HG03175 (cell line): Measurements from ENCODE around the gene GNG2.

Source experiments
- ATAC-seq: cut with Tn5 transposase; IDR thresholded peaks from one replicate; pipeline ENCODE4 v1.9.1; 2021; ENCODE audit warnings: mild to moderate bottlenecking, moderate library complexity; ENCODE audit not compliant: unreplicated experiment

GNG2 gene

DNA sequence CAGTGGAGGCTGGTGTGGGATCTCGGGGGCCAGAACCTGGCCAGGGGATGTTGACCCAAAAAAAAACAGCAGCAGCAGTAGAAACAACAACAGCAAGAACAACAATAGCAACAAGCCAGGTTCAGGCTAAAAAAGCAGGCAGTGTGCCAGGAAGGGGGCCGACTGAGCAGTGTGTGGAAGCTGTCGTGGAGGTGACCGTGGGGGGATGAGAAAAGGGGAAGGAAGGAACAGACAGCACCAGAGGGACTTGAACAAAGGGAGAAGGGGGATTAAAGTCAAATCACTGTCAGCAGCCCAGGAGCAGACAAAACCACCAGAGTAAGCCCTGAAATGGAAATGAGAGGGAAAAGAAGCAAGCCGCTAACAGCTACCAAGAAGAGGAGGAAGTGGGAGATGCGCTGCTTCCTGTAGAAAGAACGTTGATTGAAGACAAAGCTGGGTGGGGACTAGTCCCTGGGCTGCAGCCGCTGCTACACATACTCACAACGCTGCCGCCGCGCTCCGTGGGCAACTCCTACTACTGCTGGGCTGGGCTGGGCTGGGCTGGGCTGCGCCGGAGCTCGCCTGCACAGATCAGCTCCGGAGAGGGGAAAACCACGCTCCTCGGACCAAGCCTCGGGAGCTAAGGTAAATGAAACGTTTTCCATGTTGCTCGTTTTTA, at the start of gene GNG2:
GNG2 (plus strand) TSS at position 449 of the 661 bp plus-strand sequence. CDS start 90,067 bp downstream, outside the sequence.
- ATAC-seq, result peak; percentile 87

DNA sequence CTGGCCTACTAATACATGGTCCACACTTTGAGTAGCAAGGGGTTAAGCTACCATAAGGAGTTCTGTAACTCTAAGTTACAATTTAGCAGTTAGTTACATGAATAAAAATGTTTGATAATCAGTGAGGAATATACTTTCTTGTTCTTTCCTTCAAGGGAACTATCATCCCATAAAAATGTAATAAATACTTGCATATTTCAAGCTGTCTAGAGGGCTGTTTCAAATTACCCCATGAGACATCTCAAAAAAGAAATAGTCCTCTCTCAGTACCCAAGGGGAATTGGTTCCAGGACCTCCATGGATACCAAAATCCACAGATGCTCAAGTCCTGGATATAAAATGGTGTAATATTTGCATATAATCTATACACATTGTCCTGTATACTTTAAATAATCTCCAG, 48.7 kb upstream of the GNG2 start:
- ATAC-seq, result no peak

DNA sequence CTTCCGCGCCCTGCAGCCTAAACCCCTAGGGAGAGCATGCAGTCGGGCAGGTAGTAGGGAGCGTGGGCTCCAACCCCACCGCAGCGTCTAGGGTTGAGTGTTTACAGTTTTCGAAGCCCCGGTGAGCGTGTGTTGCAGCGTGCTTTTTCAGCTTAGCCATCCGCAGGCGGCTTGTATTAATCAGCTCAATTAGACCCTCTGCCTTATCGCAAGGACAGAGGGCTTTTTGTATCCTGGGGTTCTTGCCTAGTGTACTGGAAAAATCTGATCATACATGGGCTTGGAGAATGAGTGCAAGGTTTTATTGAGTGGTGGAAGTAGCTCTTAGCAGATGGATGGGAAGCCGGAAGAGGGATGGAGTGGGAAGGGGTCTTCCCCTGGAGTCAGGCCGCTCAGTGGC, 44.4 kb upstream of the GNG2 start:
- ATAC-seq, result no peak

DNA sequence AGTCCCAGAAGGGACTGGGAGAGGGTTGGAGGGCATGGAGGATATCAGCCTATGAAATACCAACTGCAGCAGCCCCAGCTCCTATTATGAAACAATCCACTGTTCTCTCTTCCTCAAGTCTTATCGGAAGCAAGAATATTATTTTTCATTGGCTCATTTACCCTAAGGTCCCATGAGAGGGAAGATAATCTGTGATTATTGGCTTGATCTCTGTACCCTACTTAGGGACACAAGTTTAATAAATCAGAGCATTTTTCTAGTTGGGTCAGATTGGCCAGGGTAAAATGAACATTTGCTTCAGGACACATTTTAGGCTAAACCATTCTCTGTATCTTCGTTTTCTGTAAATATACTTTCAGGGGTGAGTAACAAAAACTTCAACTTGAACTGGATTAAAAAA, 43.1 kb upstream of the GNG2 start:
- ATAC-seq, result no peak

DNA sequence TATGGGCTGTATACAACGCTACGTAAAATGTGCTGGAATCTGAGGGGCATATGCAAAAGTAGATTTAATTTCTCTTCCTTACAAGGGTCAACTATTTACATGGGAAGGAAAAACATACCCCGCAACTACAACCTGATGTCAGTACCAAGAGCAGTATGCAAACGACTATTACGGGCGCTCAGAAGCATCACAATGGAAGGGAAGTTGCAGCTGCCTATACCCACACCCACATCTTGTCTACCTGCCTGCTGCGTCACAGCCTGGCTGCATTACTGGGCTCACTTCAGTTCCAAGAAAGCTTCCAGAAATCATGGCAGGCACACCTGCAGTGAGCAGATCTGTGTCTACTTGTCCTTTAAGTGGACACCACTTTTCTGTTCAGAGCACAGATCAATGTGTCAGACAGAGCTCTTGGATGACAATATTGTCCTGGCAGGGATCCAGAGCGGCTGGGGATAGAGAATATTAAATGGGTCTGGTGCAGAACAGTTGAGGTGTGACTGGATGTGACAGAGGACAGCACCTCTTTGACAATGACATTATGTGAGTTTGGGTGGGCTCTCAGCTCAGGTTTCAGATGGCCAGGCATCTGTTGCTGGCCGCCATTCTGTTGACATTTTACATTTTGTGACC, 41.5 kb upstream of the GNG2 start:
- ATAC-seq, result no peak

DNA sequence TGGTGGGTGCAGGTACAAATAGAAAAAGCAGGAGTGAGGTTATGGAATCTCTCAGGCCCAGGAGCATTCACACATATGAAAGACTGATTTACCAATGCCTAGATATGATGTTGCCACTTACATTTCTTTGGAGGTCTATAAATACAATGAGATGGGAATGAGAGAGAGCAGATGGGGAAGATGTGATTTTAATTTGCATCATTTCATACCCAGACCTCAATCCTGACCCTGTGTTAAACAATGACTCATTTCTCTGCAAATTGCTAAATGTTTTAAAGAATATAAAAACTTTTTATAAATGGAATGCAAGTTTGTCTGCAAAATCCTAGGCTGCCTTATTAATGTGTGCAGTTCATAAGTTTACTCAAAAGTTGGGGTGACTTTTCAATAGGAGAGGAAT, 38.6 kb upstream of the GNG2 start:
- no peak for ATAC-seq

DNA sequence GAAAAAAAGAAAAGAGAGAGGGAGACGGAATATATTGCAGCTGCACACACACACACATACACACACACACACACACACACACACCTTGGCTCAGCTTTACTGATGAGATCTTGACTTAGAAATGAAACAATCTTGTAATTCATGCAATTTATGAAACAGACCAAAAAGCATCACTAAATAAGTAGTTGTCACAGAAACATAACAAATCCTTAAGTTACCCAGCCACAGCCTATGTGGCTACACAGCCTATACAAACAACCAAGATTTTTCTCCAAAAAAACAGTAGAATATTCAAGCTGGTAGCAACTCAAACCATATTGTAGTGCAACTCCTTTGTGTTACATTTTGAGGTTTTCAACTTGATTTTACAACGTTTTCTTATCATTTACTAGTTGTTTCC, 37.9 kb upstream of the GNG2 start:
- ATAC-seq, result no peak

DNA sequence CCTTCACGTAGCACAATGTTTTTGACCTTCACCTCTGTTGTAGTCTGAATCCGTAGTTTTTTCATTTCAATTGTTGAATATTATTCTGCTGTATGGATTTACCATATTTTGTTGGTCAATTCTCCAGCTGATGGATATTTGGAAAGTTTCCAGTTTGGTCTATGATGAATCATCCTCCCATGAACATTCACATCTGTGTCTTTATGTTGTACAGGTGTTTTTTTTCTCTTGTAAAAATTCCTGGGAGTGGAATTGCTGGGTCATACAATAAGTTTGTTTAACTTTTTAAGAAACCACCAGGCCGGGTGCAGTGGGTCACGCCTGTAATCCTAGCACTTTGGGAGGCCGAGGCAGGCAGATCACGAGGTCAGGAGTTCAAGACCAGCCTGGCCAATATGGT, 36.7 kb upstream of the GNG2 start:
- ATAC-seq, result no peak

DNA sequence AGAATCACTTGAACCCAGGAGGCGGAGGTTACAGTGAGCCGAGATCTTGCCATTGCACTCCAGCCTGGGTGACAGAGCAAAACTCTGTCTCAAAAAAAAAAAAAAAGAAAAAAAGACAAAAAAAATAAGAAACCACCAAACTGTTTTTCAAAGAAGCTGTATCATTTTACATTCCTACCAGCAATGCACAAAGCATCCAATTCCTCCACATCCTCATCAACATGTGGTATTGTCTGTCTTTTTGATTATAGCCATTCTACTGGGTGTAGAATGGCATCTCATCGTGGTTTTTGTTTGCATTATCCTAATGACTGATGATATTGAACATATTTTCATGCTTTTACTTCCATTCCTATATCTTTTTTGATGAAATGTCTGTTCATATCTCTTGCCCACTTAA, 36.2 kb upstream of the GNG2 start:
- no peak for ATAC-seq

DNA sequence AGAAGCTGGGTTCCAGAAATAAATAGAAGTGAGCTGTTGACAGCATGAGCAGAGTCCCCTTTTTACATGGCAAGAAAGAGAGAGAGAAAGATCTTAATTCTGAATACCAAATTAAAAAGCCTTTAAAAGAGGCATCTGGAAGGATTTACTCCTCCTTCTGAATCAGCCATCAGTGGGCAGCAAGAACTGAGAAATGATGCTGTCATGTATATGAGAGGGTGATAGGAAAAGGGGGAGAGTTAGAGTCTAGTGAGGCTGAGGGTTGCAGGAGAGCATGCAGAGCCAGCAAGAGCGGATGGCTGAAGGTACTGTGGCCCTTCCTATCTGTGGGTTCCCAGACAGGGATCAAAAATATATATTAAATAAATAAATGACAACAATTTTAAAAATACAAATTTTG, 34.5 kb upstream of the GNG2 start:
- no peak for ATAC-seq

DNA sequence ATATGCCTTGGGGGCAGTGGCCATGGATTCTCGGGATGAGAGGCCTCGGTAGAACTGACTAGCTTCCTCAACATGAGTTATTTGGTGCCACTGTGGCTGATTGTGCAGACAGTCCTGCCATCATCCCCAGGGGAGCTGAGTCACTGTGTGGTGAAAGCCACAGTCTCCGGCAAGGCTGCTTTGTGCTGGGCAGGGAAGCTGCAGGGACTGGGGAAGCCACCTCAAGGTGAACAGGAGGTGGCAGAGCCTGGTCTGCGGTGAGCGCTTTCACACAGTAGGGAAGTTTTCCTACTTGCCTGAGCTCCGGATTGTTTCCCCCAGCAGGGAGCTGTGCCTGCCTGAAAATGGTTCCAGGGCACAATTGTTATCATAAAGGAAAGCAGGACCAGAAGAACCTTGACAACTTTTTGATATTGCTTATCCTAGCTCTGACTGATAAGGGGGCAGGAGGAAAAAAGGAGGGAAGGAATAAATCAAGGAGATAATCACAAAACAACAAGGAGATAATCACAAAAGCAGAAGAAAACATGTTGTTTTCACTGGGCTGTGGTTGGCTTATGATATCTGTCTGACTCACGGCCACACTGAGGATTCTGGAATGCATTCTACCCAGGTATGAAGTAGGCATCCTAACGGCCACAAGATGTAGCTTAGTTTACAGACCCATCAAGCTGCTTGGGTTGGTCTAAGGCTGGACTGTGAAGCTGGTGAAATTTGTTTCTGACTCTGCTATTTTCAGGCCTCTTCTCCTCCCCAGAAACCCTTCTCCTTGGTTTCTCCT, 32.2 kb upstream of the GNG2 start:
- peak; percentile 96 for ATAC-seq

DNA sequence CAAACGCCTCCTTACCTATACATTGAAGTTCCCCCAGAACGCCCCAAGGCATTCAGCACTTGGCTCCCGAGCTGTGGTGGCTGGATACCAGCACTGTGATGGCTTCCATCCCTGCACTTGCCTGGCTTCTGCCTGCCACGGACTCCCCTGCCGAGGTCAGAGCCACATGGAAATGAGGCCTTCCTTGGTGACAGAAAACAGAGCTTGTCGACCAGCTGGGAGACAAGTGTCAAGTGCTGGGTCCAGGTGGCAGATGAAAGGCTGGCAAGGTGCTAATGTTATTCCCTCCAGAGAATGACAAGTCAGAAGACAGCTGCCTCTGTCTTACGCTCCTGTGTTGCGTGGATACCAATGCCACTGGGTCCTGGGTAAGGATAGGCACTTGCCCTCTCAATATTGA, 26.2 kb upstream of the GNG2 start:
- ATAC-seq, result no peak

DNA sequence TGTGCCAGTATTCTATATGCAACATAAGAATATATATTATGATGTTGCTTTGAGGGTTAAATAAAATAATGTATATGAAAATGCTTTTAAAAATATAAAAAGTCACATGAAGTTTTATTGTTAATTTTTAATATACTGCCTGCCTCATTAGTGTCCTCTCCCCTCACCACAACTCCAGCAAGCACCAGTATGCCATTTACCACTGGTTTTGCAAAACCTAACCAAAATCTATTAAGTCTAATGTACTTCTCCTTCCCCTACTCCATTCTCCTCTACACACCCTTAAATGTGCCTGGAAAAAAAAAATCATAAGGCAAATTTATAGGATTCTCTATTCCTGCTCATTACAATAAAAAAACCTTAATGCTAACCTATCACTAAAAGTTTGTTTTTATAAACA, 24.0 kb upstream of the GNG2 start:
- peak; percentile 65 for ATAC-seq

DNA sequence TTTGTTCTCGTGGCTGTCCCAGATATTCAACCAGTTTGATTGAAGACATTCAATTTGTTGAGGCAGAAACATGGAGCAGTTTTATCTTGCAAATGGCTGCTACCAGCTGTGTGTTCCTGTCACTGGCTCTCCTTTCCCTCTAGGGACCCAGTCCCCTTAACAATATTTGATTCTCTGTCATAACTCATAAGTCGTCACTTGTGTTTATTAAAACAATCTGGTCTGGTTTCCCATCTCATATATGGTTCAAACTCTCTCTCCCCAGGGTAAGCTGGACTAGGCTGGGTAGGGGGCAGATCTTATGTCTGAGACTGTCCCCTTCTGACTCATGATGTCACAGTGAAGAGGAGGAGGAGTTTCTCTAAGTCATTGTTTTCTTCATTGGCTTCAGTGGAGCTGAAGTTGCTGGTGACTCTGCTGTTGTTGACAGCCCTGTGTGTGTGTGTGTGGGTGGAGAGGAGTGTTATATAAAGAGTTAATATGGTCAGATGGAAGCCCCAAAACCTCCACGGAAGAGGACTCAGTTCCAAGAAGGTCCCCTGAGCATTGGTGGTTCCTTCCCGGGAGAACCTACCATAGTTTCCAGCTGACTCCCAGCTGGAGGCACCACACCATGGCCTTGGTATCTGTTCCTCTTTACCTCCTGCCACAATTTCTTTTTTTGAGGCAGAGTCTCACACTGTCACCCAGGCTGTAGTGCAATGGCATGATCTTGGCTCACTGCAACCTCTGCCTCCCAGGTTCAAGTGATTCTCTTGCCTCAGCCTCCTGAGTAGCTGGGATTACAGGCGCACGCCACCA, 16.1 kb upstream of the GNG2 start:
- ATAC-seq, result peak; percentile 33

DNA sequence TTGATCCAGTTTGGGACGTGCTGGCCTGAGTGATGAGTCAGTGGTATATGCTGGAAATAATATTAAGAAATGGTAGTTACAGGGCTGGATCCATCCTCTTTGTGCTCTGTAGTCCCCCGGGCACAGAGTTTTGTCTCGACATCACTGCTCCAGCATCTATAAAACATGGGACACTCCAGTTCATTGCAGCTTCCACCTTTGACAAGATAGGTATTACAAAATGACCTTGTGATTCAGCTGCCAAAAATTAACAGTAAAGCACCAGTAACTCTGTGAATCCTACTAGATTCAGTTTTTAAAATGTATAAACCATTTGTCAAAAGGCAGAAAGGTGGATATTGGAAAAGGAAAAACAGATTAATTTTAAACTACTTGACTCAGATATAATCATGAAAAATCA, 14.6 kb upstream of the GNG2 start:
- no peak for ATAC-seq

DNA sequence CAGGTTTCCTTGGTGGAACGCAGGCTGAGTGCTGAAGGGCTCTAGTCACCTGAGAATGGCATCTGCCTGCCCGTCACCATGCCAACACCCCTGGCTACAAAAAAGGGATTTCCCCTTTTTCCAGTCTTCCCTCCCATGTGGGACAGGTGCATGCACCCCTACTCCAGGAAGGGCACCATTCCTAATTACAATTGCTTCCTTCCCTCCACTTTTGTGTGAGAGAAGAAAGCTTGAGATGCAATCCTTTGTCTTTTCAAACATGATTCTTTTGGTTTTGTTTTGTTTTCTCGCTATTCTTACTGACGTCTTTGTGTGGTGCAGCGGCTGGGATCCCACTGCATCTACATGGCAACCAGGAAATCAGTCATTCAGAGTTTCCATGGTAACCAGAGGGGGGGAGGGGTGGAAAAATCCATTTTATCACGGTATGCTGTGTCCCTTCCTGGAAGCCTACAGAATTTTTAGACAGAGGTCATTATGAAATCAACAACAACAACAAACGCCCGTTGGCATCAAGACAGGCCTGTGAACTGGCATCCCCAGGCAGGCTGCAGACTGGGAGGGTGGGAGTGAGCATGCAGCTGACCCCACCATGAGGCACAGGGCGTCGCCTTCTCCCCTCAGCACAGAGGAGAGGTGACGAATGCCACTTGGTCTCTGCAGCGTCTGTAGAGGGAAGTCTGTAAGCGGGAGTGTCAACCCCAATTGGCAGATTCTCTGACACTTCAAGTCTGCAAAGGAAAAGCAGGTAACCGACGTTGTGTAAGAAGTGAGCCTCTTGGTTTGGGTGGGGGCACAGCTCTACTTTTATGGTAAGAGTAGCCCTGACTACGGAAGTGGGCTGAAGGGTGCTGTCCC, 13.6 kb upstream of the GNG2 start:
- peak; percentile 77 for ATAC-seq

DNA sequence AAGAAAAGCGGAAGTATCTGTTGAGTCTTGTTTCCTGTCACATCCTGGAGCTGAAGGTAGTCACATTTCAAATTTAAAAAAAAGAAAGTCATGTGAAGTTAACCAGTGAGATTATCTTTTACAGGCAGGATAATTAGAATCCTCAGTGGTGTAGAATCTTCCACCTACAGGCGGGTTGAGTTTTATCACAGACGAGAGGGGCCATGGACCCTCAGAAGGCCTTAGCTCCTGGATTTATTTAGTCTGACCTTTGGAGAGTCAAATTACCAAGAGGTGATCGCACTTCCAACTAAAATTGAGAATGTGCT, 13.0 kb upstream of the GNG2 start:
- no peak for ATAC-seq

DNA sequence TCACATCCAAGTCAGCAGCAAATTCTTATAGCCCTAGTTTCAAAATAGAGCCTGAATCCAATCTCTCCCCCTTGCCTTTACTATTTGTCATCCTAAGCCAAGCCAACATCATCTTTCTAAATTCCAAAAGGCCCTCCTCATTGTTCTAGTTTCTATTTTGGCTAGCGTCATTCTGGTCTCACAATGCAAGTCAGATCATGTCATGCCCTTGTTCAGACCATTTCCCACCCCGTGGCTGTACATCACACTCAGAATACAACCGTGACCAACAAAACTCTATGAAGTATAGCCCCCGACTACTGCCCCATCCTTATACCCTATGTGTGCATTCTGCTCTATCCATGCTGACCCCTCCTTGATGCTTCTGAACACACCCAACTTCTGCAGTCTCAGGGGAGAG, 12.3 kb upstream of the GNG2 start:
- ATAC-seq, result no peak

DNA sequence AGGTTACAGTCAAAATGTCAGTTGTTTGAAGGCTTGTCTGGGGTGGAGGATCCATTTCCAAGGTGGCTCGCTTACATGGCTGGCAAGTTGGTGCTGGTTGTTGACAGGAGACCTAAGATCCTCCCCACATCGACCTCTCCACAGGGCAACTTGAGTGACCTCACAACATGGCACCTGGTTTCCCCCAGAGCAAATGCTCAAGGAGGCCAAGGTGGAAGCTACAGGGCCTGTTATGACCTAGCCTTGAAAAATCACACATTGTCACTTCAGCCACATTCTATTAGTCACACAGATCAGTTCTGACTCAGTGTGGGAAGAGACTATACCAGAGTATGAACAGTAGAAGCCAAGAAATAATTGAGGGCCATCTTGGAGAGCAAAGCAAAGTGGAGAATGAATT, 11.3 kb upstream of the GNG2 start:
- no peak for ATAC-seq

DNA sequence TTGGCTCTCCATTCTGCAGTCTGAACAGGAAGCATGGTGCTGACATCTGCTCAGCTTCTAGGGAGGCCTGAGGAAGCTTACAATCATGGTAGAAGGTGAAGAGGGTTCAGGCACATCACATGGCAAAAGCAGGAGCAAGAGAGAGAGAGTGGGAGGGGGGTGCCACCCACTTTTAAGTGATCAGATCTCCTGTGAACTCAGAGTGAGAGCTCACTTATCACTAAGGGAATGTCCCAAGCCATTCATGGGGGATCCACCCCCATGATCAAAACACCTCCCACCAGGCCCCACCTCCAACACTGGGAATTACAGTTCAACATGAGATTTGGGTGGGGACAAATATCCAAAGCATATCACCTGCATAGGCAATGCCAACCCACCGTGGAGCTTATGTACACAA, 9.8 kb upstream of the GNG2 start:
- no peak for ATAC-seq

DNA sequence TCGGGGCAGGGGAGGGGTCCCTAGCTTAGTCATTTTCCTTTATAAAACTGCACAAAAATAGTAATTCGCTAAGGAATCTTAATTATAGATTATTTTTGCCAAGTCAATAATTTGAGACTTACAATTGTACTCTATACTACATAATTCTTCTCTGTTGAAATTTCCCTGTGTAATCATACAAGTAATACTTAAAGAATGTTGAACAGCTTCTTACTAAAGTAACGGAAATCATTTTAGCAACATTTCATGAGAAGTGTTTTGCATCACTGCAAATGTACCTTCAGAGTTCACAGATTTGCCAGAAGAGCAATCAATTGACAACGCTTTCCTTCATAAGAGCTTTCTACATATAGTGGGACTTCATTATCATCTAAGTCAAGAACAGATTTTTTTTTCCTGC, 7.9 kb upstream of the GNG2 start:
- ATAC-seq, result no peak
